ENCODE results near the gene UPP2.

The UPP2 gene
- 0.17 to 0.26 reads per million in 2 donors for total RNA-seq

DNA sequence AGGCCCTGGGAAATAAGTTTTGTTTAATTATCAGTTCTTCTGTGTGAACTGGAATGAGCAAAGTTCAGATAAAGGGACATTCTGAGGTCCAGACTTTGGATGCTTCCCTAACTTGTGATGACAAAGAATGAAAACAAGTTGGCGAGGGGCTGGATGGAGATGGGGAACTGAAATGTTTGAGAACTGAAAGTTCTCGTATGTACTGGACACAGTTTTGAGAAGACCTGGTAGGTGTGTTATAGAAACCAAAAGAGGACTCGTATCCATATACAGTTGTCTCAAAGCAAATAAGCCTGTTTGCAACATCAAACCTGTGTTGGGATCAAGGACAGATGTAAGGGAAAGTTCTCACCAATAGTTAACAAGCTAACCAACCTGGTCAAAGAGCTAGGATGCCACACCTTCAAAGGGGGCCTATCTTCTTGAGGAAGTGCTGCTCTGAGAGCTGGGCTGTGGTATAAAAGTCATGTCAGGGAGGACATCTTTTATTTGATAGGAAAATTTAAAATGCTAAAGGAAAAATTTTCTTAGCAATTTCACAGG is at the start of gene UPP2:
Gene UPP2, plus strand, starts transcription at position 493 of the 543 bp plus-strand sequence. CDS start 188 bp downstream, outside the sequence.
- no peak for DNase-seq

DNA sequence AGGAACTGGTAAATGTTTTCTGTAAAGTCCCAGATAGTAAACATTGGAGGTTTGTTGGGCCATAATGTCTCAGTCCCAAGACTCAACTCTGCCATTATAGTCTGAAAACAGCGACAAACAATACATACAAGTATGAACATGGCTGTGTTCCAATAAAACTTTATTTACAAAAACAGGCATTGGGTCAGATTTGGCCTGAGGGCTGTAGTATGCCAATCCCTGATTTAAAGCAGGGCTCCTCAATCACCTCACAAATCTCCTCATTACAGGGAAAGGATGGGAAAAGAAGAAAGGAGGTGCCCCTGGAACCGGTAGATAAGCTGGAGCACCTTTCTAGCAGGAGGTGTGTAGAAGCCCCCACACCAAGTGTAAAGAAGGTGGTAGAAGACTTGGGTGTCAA is 48.9 kb upstream of the UPP2 start:
- DNase-seq, result no peak

GRCh38 chr2:158056875-158057274 is 44.8 kb upstream of the UPP2 start:
- DNase-seq, result no peak

- DNase-seq, result no peak
Measured at GRCh38 chr2:158060160-158060834, 41.4 kb upstream of the UPP2 start.

DNA sequence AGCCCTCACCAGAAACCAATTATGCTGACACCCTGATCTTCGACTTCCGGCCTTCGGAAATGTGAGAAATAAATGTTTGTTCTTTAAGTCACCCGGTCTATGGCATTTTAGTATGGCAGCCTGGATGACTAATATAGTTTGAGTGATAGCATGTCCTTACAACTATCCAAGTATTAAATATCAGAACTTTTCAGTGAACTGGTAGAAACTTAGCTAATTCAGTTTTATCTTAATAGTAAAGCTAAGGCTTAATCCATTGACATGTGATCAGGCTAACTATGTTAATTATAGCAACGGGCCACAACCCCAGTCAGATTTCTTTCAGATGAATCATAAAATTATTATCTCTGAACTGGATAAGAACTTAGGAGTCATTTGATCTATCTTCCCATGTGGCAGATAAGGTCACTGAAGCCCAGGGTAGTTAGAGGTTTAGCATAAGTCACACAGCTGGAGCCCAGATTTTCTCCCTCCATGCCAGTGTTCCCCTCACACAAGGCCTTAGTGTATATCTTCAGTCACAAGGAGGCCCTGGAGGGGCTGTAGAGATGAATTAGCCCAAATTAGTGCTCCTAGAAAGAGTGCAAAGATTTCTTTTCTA is 40.7 kb upstream of the UPP2 start:
- no peak for DNase-seq

GRCh38 chr2:158061763-158062162 is 39.9 kb upstream of the UPP2 start:
- DNase-seq, result no peak

GRCh38 chr2:158066046-158066713 is 35.5 kb upstream of the UPP2 start:
- DNase-seq, result no peak

GRCh38 chr2:158071018-158071417 is 30.7 kb upstream of the UPP2 start:
- no peak for DNase-seq

GRCh38 chr2:158072361-158072760 is 29.3 kb upstream of the UPP2 start:
- no peak for DNase-seq

- DNase-seq, result no peak
Measured at GRCh38 chr2:158079672-158080071, 22.0 kb upstream of the UPP2 start.

GRCh38 chr2:158088093-158088492 is 13.6 kb upstream of the UPP2 start:
- no peak for DNase-seq

DNA sequence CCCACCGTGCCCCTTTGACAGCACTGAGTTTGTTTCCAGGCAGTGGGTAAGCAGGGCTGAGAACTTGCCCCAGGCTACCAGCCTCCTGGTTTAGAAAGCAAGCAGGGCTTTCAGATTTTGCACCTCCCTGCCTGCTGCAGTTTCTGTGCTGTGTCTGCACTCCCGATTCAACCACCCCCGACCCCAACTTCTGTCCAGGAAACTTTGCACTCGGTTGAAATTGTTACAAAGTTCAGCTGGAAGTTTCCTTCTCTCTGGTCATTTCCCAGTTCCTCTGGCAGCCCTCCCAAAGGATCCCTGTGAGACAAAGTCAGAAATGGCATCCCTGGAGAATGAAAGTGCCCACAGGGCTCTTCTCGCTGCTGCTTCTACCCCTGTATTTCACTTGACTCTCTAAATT is 12.4 kb upstream of the UPP2 start:
- DNase-seq, result no peak

GRCh38 chr2:158091647-158092046 is 10.0 kb upstream of the UPP2 start:
- DNase-seq, result no peak

DNA sequence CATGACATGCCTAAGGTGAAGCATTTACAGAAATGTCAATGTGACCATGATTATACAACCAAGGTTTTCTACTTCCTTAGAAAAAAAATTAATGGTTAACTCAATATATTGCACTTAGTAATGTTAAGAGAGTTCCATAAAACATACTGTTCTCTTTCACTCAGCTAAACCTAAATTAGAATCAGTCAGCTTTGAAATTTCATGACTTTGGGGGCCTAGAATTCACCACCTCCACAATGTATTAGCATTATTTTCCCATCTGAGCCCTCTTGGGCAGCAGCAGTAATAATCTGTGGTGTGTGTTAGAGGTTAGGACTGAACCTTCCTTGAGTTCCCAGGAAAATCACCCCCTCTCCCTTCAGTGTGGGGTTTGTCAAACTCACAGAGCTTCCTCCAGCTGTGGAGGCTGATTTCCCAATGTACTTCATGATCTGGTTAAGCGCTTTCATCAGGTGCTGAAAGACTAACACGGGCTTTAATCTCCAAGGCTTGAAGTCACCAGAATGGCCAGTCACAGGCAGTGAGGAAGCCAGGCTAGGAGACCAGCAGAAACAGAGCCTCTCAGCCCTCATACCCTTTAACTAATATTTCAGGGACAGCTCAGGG is 7.1 kb upstream of the UPP2 start:
- DNase-seq, result no peak

GRCh38 chr2:158095269-158095668 is 6.4 kb upstream of the UPP2 start:
- no peak for DNase-seq

DNA sequence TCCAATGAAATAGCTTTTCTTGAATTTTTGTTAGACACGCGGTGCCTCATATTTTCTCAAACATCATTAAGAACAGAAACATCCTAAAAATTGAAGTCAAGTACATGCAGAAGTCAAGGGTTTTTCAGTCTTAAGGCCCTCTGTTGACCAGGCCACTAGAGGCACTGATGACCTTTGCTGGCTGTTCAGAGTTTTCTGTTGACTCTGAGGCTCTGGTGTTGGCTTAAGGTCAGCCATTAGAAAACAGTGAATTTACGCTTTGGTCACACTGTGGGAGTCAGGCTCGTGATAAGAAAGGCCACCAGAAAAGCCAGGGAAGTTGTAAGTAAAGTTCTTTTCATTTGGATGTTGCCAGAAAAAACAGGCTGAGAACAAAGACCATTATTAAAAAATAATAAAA is 5.8 kb upstream of the UPP2 start:
- no peak for DNase-seq

GRCh38 chr2:158097481-158097880 is 4.2 kb upstream of the UPP2 start:
- DNase-seq, result no peak

DNA sequence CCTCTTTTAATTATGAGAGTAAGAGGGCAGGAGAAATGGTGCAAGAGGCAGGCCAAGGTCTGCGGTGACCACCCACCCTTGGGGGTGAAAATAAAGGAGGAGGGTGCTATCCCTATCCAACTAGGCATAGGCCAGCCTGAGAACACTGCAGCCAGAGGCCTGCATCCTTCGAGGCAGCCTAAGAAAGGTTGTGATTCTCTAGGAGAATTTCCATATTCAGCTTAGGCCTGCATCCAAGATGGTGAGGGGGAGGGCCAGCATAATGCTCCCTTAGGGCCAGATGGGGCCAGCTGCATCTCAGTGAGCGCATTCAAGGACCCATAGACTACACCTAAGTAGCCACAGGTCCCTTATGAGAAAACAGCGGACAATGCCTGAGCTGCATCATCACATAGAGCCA is 3.5 kb upstream of the UPP2 start:
- DNase-seq, result no peak

DNA sequence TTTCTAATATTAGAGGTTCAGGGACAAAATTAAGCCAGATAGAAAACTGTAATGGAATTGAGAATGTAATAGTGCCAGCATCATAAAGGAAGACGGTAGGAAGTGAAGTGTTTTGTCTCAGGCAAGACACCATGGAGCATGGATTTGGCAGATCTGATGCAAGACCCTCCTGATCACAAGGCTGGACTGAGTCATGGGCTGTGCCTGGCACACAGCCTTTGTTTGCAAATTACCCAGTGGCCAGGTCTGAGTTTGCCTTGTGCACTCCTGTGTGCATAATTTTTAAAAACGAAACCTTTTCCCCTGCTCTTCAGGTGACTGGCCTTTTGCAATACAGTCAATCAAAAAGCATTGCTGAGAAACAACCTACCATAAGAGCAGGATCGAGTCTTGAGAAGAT is 2.0 kb upstream of the UPP2 start:
- no peak for DNase-seq

DNA sequence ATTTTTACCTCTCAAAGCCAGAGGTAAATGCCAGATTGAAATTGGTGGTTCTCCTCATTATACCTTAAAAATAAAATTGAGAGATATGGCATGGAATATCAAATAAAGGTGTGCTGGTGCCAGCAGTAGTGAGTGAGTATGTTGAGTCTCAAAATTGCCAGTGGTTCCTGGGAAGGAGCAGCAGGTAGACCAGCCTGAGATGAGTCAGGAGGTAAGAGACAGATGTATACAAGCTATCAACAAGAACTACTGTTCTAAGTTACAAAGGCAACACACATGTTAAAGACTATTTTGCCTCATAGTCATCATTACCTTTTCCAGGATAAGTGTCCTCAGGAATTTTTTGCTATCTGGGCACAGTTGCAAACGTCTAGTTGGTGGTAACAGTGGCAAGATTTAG is 1.3 kb upstream of the UPP2 start:
- no peak for DNase-seq

- DNase-seq, result no peak
Measured at GRCh38 chr2:158102446-158102845, 770 bp downstream of the UPP2 start.

DNA sequence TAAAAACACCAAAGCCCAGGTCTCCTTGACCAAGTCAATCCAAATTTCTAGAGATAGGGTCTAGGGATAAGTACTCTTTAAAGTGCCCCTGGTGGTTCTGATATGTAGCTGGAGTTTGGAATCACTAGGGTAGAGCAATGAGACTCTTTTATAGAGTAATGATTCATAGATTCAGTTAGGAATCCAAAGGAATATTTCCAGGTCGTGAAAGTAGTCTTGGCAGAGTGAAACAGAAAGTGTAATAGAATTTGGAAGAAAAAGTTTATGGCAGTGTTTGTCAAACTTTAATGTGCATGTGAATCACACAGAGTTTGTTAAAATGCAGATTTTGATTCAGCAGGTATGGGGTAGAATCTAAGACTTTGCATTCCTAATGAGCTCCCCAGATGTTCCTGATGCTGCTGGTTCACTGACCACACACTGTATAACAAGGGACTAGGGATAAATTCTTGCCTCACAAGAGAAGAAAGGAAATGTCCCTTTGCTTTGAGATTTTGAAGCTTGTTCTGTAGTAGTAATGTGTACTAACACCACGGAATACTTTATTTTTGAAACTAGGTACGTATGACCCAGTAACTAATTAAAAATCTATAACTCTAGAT is 1.8 kb downstream of the UPP2 start:
- DNase-seq, result no peak

GRCh38 chr2:158104903-158105302 is 3.2 kb downstream of the UPP2 start:
- no peak for DNase-seq

All from activated gamma-delta T cell (primary cell).